ENCODE data around the gene AEBP1.

DNA sequence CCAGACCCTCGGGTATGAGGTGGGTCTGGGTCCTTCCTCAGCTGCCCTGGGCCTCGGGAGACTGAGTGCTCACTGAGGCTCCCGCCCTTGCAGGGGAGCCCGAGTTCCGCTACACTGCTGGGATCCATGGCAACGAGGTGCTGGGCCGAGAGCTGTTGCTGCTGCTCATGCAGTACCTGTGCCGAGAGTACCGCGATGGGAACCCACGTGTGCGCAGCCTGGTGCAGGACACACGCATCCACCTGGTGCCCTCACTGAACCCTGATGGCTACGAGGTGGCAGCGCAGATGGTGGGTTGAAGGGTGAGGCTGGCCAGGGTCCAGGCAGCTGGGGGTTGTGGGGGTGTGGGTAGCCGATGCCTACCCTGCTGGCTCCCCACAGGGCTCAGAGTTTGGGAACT is 7.6 kb downstream of the AEBP1 start:
- TF ChIP-seq CTCF (IDR thresholded peaks at IDR 0.05) = no peak
- no peak for TF ChIP-seq POLR2A (IDR thresholded peaks at IDR 0.05)

Measured in testis (tissue), 2 donors.